Mesenchymal stem cell (in vitro differentiated cells and primary cell): ENCODE data around the gene PALLD.

Experiments used
- DNase-seq: peaks from one replicate; pipeline ENCODE4 v3.0.0-alpha.2; 2013
- H2AFZ ChIP-seq: one replicate; pipeline ENCODE4 v1.6.1; 2013; ENCODE audit warnings: low read depth, mild to moderate bottlenecking, control low read depth, inconsistent platforms, low read length, moderate library complexity
- H2AK5ac ChIP-seq: 2 replicates; pipeline ENCODE4 v1.6.1; 2013; ENCODE audit warnings: low read length, moderate library complexity, mild to moderate bottlenecking, inconsistent platforms; ENCODE audit not compliant: severe bottlenecking
- H2BK120ac ChIP-seq: one replicate; pipeline ENCODE4 v1.6.1; 2013; ENCODE audit warnings: low read depth, mild to moderate bottlenecking, inconsistent platforms, low read length, moderate library complexity
- H2BK12ac ChIP-seq, 2 experiments: one replicate each; pipeline ENCODE4 v1.6.1; 2013; ENCODE audit warnings: inconsistent platforms in 2 of 2, low read length in 2 of 2, mild to moderate bottlenecking in 2 of 2, moderate library complexity in 2 of 2, control low read depth in 1 of 2
- H2BK15ac ChIP-seq: one replicate; pipeline ENCODE4 v1.6.1; 2013; ENCODE audit warnings: mild to moderate bottlenecking, low read depth, inconsistent platforms; ENCODE audit not compliant: poor library complexity, severe bottlenecking
- H2BK5ac ChIP-seq: 2 replicates; pipeline ENCODE4 v1.6.1; 2013; ENCODE audit warnings: low read depth, mild to moderate bottlenecking, low read length, control low read depth, inconsistent platforms; ENCODE audit not compliant: poor library complexity, severe bottlenecking
- H3K14ac ChIP-seq, 2 experiments: one replicate each; pipeline ENCODE4 v1.6.1; 2013; ENCODE audit warnings: inconsistent platforms in 2 of 2, low read length in 2 of 2, control low read depth in 1 of 2, mild to moderate bottlenecking in 1 of 2, moderate library complexity in 1 of 2
- H3K18ac ChIP-seq, 2 experiments: one replicate each; pipeline ENCODE4 v1.6.1; 2013; ENCODE audit warnings: inconsistent platforms in 2 of 2, low read length in 2 of 2, control low read depth in 1 of 2, low read depth in 1 of 2, mild to moderate bottlenecking in 1 of 2
- H3K23ac ChIP-seq, 2 experiments: one replicate each; pipeline ENCODE4 v1.6.1; 2013; ENCODE audit warnings: inconsistent platforms in 2 of 2, low read length in 2 of 2, mild to moderate bottlenecking in 2 of 2, moderate library complexity in 2 of 2, control low read depth in 1 of 2
- H3K27ac ChIP-seq: 2 replicates; pipeline ENCODE4 v1.5.1; 2013; ENCODE audit warnings: mild to moderate bottlenecking, moderate library complexity, low read length, control low read depth, inconsistent platforms; ENCODE audit not compliant: poor library complexity, severe bottlenecking
- H3K27me3 ChIP-seq, 2 experiments: 2 replicates each; pipeline versions ENCODE4 v1.6.1 to v1.7.0; 2013; ENCODE audit warnings: low read length in 2 of 2, mild to moderate bottlenecking in 2 of 2, moderate library complexity in 2 of 2, control low read depth in 1 of 2, inconsistent platforms in 1 of 2; ENCODE audit not compliant: control insufficient read depth in 1 of 2, insufficient read depth in 1 of 2
- H3K36me3 ChIP-seq, 2 experiments: 2 replicates each; pipeline versions ENCODE4 v1.6.1 to v1.7.0; 2013; ENCODE audit warnings: low read length in 2 of 2, control low read depth in 1 of 2, inconsistent platforms in 1 of 2, low read depth in 1 of 2, mild to moderate bottlenecking in 1 of 2; ENCODE audit not compliant: insufficient read depth in 2 of 2, control insufficient read depth in 1 of 2
- H3K4ac ChIP-seq, 2 experiments: one replicate each; pipeline ENCODE4 v1.6.1; 2013; ENCODE audit warnings: inconsistent platforms in 2 of 2, low read length in 2 of 2, mild to moderate bottlenecking in 2 of 2, moderate library complexity in 2 of 2, control low read depth in 1 of 2, low read depth in 1 of 2
- H3K4me1 ChIP-seq: 2 replicates; pipeline ENCODE4 v1.6.1; 2013; ENCODE audit warnings: low read depth, low read length, control low read depth; ENCODE audit not compliant: control insufficient read depth, insufficient read depth
- H3K4me2 ChIP-seq: 2 replicates; pipeline ENCODE4 v1.6.1; 2013; ENCODE audit warnings: low read length, mild to moderate bottlenecking, inconsistent platforms; ENCODE audit not compliant: poor library complexity, severe bottlenecking
- H3K4me3 ChIP-seq, 2 experiments: 2 replicates each; pipeline versions ENCODE4 v1.5.1 to v1.7.0; 2013; ENCODE audit warnings: low read length in 2 of 2, mild to moderate bottlenecking in 2 of 2, control low read depth in 1 of 2, low read depth in 1 of 2; ENCODE audit not compliant: insufficient read depth in 1 of 2
- H3K79me1 ChIP-seq: replicated peaks from 2 replicates; pipeline ENCODE4 v1.6.1; 2013; ENCODE audit warnings: mild to moderate bottlenecking, control low read depth, low read length, inconsistent platforms; ENCODE audit not compliant: poor library complexity, severe bottlenecking
- H3K9ac ChIP-seq: 2 replicates; pipeline ENCODE4 v1.7.0; 2013; ENCODE audit warnings: mild to moderate bottlenecking, low read length, moderate library complexity
- H3K9me3 ChIP-seq: 2 replicates; pipeline ENCODE4 v1.7.0; 2013; ENCODE audit warnings: mild to moderate bottlenecking, low read length; ENCODE audit not compliant: control insufficient read depth
- H4K8ac ChIP-seq: one replicate; pipeline ENCODE4 v1.6.1; 2013; ENCODE audit warnings: inconsistent platforms, mild to moderate bottlenecking, low read length, moderate library complexity
- H4K91ac ChIP-seq: one replicate; pipeline ENCODE4 v1.6.1; 2013; ENCODE audit warnings: mild to moderate bottlenecking, low read length, inconsistent platforms
- WGBS: methylation state at CpG from one replicate; pipeline ENCODE4 v1.1.7; 2013; ENCODE audit warnings: mixed read lengths; 5-methylcytosine and 5-hydroxymethylcytosine counted together

The PALLD gene

DNA sequence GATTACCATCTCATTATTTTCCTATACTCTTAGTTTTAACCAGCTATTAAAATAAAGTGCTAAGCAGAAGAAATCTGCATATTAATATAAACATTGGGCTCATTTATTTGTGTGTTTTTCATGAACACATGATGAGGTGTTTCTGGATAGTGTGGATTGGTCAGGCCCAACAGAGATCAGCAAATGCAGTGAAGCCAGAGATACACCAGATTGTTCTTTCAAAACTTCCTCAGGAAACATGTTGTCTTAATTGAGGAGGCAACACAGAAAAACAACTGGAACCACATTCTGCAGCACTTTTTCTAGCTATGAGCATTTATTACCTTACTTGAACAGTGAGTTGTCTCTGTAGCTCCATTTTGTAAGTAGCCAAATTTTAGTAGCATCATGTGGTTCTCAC is 69.9 kb downstream of the PALLD start:
- no peak overlapping the region for H2BK5ac ChIP-seq

GRCh38 chr4:168569066-168569930 is 72.4 kb downstream of the PALLD start:
- H2BK15ac ChIP-seq, result no peak overlapping the region
- H3K4ac ChIP-seq, result no peak overlapping the region
- no peak overlapping the region for H3K4me2 ChIP-seq
- no peaks in the 10 kb centered on the region for H3K4me1 ChIP-seq
- no peak overlapping the region for H3K14ac ChIP-seq
- no peak overlapping the region for H2BK5ac ChIP-seq
- peak overlapping the region; percentile 75 for H3K9ac ChIP-seq
- H2AK5ac ChIP-seq, result no peak overlapping the region
- no peaks in the 10 kb centered on the region for H3K27me3 ChIP-seq
- 82% methylated on average over 4 of the region's 9 CpGs for WGBS
- no peak overlapping the region for H3K27ac ChIP-seq
- H3K4me3 ChIP-seq, result peak overlapping the region in 1 of 2 experiments; percentile 61
- no peak overlapping the region for H4K91ac ChIP-seq
- H2BK120ac ChIP-seq, result no peak overlapping the region
- H3K23ac ChIP-seq, result no peak overlapping the region
- no peak overlapping the region for H3K18ac ChIP-seq
- no peaks in the 10 kb centered on the region for H3K79me1 ChIP-seq
- no peak overlapping the region for H4K8ac ChIP-seq
- no peaks in the 10 kb centered on the region for H3K9me3 ChIP-seq
- H3K36me3 ChIP-seq, result no peaks in the 10 kb centered on the region
- no peak overlapping the region for H2BK12ac ChIP-seq
- no peak for DNase-seq
- H2AFZ ChIP-seq, result no peak overlapping the region

More for the DNA sequence above, 69.9 kb downstream of the PALLD start:
- H2BK120ac ChIP-seq, result no peak overlapping the region
- H2AFZ ChIP-seq, result no peak overlapping the region
- H3K27me3 ChIP-seq, result no peaks in the 10 kb centered on the region
- H2BK12ac ChIP-seq, result no peak overlapping the region
- no peak overlapping the region for H3K4me2 ChIP-seq
- no peaks in the 10 kb centered on the region for H3K9me3 ChIP-seq
- H3K4me3 ChIP-seq, result no peak overlapping the region
- no peak overlapping the region for H3K23ac ChIP-seq
- H2BK15ac ChIP-seq, result no peak overlapping the region
- peaks cover 1% of the 10 kb centered on the region for H3K4me1 ChIP-seq
- no peak overlapping the region for H3K18ac ChIP-seq
- no peak overlapping the region for H3K27ac ChIP-seq
- H3K14ac ChIP-seq, result no peak overlapping the region
- no peak overlapping the region for H3K4ac ChIP-seq
- no peak overlapping the region for H4K8ac ChIP-seq
- DNase-seq, result no peak
- no peak overlapping the region for H3K9ac ChIP-seq
- no peaks in the 10 kb centered on the region for H3K79me1 ChIP-seq
- H3K36me3 ChIP-seq, result no peaks in the 10 kb centered on the region
- H2AK5ac ChIP-seq, result no peak overlapping the region
- no peak overlapping the region for H4K91ac ChIP-seq

- Histone ChIP-seq H2BK12ac (no peak overlapping the region), H3K27ac (no peak overlapping the region), H4K8ac (no peak overlapping the region), H2AK5ac (no peak overlapping the region), H3K9me3 (no peaks in the 10 kb centered on the region), H3K23ac (no peak overlapping the region), H3K9ac (peak overlapping the region; percentile 75), H3K4me3 (peak overlapping the region in 1 of 2 experiments; percentile 61), H2BK5ac (no peak overlapping the region), H3K36me3 (no peaks in the 10 kb centered on the region), H4K91ac (no peak overlapping the region), H2AFZ (no peak overlapping the region), H3K79me1 (no peaks in the 10 kb centered on the region), H3K4me1 (no peaks in the 10 kb centered on the region), H2BK120ac (no peak overlapping the region), H3K18ac (no peak overlapping the region), H3K4ac (no peak overlapping the region), H3K14ac (no peak overlapping the region), H3K27me3 (no peaks in the 10 kb centered on the region), H3K4me2 (no peak overlapping the region), H2BK15ac (no peak overlapping the region)
- no peak for DNase-seq
- WGBS, result 83% methylated on average over 8 of the region's 9 CpGs
Measured at GRCh38 chr4:168569931-168570276, 73.1 kb downstream of the PALLD start.

DNA sequence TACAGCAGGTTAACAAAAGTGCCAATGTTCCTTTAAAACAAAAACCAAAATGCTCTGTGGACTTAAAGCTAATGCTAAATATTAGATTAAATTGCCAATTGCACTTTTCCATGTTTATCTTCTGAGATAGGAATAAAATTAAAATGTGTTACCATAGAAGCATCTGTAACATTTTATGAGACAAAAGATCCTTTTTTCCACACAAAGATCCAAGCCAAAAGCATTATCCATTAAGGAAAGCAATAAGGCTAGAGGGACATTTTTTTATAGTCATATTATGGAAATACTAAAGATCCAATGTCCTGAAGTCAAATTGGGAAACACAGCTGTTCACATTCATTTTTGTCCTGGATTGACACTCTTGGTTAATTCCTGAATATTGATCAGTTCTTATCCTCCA is 73.6 kb downstream of the PALLD start:
- Histone ChIP-seq H3K4me1 (no peaks in the 10 kb centered on the region), H3K79me1 (no peaks in the 10 kb centered on the region), H2BK12ac (no peak overlapping the region), H3K36me3 (no peaks in the 10 kb centered on the region), H3K27ac (no peak overlapping the region), H3K4me3 (no peak overlapping the region), H2AK5ac (no peak overlapping the region), H3K4me2 (no peak overlapping the region), H4K8ac (no peak overlapping the region), H2BK15ac (no peak overlapping the region), H2BK120ac (no peak overlapping the region), H3K27me3 (no peaks in the 10 kb centered on the region), H4K91ac (no peak overlapping the region), H2AFZ (no peak overlapping the region), H3K9ac (no peak overlapping the region), H3K4ac (no peak overlapping the region), H3K9me3 (no peaks in the 10 kb centered on the region), H3K18ac (no peak overlapping the region), H2BK5ac (no peak overlapping the region), H3K14ac (no peak overlapping the region), H3K23ac (no peak overlapping the region)
- DNase-seq, result no peak
